ENCODE measurements around the gene OCIAD2.

Gene OCIAD2

DNA sequence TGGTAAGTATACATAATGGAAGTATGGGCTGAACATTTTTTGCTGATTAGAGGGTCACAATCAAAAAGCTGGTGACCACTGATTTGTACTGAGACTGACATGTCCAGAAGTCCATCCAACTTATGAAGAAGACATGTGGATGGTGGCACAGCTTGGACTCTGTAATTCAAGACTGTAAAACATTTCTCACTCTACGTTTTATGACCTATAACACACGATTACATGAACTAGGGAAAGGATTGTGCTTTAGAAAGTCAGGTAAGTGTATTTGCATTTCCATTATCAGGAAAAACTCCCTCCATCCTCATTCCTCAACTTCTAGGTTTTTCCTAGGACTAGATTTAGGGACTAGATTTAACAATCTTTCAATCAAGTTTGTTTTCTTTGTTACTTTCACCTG is 30.5 kb upstream of the OCIAD2 start:
- Histone ChIP-seq H3K27ac (ENCODE audit: extremely low read depth, low read depth, low read length) (no peak overlapping the region), H3K36me3 (ENCODE audit: control insufficient read depth in 2 of 2, insufficient read depth in 1 of 2, low read length in 2 of 2) (no peaks in the 10 kb centered on the region), H3K4me1 (ENCODE audit: control insufficient read depth, insufficient read depth, low read length) (no peaks in the 10 kb centered on the region), H3K9me3 (ENCODE audit: control insufficient read depth, insufficient read depth, low read depth, low read length) (no peaks in the 10 kb centered on the region), H3K4me3 (ENCODE audit: low read depth, low read length) (no peak overlapping the region)
- ChIA-PET POLR2A (no interaction called here), CTCF (interaction anchor here (0.6 to 1.0 kb wide), 2 partner anchors 8 to 45 kb away, joined by 3 to 12 read pairs; no protein-coding TSS in a partner anchor)
- TF ChIP-seq OVOL3 (tag by site-specific recombination; IDR thresholded peaks at IDR 0.05) (no peak), YY2 (tag by site-specific recombination; IDR thresholded peaks at IDR 0.05) (no peak), ZNF202 (tag by site-specific recombination; IDR thresholded peaks at IDR 0.05; ENCODE audit: borderline replicate concordance) (no peak), ZNF571 (tag by site-specific recombination; IDR thresholded peaks at IDR 0.05) (no peak), ZNF416 (tag by site-specific recombination; IDR thresholded peaks at IDR 0.05) (no peak), ZNF221 (tag by site-specific recombination; IDR thresholded peaks at IDR 0.05; ENCODE audit: borderline replicate concordance) (no peak), KLF1 (tag by site-specific recombination; IDR thresholded peaks at IDR 0.05) (no peak), ZNF549 (tag by site-specific recombination; IDR thresholded peaks at IDR 0.05) (no peak), ZNF747 (tag by site-specific recombination; IDR thresholded peaks at IDR 0.05) (no peak), SP2 (tag by site-specific recombination; IDR thresholded peaks at IDR 0.05) (no peak)
- TF ChIP-seq, protein P1, sequence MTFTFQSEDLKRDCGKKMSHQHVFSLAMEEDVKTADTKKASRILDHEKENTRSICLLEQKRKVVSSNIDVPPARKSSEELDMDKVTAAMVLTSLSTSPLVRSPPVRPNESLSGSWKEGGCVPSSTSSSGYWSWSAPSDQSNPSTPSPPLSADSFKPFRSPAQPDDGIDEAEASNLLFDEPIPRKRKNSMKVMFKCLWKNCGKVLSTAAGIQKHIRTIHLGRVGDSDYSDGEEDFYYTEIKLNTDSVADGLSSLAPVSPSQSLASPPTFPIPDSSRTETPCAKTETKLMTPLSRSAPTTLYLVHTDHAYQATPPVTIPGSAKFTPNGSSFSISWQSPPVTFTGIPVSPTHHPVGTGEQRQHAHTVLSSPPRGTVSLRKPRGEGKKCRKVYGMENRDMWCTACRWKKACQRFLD (tag by site-specific recombination; IDR thresholded peaks at IDR 0.05), result no peak
- TF ChIP-seq, protein P2, sequence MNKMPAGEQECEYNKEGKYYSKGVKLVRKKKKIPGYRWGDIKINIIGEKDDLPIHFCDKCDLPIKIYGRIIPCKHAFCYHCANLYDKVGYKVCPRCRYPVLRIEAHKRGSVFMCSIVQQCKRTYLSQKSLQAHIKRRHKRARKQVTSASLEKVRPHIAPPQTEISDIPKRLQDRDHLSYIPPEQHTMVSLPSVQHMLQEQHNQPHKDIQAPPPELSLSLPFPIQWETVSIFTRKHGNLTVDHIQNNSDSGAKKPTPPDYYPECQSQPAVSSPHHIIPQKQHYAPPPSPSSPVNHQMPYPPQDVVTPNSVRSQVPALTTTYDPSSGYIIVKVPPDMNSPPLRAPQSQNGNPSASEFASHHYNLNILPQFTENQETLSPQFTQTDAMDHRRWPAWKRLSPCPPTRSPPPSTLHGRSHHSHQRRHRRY (tag by site-specific recombination; IDR thresholded peaks at IDR 0.05), result no peak
- TF ChIP-seq, protein P3, sequence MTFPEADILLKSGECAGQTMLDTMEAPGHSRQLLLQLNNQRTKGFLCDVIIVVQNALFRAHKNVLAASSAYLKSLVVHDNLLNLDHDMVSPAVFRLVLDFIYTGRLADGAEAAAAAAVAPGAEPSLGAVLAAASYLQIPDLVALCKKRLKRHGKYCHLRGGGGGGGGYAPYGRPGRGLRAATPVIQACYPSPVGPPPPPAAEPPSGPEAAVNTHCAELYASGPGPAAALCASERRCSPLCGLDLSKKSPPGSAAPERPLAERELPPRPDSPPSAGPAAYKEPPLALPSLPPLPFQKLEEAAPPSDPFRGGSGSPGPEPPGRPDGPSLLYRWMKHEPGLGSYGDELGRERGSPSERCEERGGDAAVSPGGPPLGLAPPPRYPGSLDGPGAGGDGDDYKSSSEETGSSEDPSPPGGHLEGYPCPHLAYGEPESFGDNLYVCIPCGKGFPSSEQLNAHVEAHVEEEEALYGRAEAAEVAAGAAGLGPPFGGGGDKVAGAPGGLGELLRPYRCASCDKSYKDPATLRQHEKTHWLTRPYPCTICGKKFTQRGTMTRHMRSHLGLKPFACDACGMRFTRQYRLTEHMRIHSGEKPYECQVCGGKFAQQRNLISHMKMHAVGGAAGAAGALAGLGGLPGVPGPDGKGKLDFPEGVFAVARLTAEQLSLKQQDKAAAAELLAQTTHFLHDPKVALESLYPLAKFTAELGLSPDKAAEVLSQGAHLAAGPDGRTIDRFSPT (tag by site-specific recombination; IDR thresholded peaks at IDR 0.05), result no peak
- TF ChIP-seq, protein P4, sequence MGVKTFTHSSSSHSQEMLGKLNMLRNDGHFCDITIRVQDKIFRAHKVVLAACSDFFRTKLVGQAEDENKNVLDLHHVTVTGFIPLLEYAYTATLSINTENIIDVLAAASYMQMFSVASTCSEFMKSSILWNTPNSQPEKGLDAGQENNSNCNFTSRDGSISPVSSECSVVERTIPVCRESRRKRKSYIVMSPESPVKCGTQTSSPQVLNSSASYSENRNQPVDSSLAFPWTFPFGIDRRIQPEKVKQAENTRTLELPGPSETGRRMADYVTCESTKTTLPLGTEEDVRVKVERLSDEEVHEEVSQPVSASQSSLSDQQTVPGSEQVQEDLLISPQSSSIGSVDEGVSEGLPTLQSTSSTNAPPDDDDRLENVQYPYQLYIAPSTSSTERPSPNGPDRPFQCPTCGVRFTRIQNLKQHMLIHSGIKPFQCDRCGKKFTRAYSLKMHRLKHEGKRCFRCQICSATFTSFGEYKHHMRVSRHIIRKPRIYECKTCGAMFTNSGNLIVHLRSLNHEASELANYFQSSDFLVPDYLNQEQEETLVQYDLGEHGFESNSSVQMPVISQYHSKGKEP (tag by site-specific recombination; IDR thresholded peaks at IDR 0.05), result no peak

DNA sequence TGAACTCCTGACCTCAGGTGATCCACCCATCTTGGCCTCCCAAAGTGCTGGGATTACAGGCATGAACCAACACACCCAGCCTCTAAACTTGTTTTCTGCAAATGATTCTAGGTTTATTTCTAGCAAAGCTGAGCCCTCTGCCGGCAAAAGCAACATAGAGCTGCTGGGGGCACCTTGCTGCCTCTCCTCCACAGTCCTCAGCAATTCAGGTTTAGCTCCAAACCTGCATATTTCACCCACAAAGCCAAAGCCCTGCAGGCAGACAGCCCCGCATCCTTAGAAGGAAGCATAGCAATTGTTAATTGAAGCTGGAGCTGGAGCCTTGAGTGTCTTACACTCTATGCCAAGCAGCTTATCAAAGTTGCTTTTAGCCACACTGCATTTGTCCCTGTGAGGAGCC is 24.9 kb upstream of the OCIAD2 start:
- no peaks in the 10 kb centered on the region for H3K9me3 ChIP-seq (ENCODE audit: control insufficient read depth, insufficient read depth, low read depth, low read length)
- H3K4me1 ChIP-seq (ENCODE audit: control insufficient read depth, insufficient read depth, low read length), result no peaks in the 10 kb centered on the region
- TF ChIP-seq ZNF677 (tag by site-specific recombination; IDR thresholded peaks at IDR 0.05) (no peak), ZNF626 (tag by site-specific recombination; IDR thresholded peaks at IDR 0.05) (no peak), TRIM28 (IDR thresholded peaks at IDR 0.05; ENCODE audit: borderline replicate concordance, low read length) (no peak)
- TF ChIP-seq, protein P5, sequence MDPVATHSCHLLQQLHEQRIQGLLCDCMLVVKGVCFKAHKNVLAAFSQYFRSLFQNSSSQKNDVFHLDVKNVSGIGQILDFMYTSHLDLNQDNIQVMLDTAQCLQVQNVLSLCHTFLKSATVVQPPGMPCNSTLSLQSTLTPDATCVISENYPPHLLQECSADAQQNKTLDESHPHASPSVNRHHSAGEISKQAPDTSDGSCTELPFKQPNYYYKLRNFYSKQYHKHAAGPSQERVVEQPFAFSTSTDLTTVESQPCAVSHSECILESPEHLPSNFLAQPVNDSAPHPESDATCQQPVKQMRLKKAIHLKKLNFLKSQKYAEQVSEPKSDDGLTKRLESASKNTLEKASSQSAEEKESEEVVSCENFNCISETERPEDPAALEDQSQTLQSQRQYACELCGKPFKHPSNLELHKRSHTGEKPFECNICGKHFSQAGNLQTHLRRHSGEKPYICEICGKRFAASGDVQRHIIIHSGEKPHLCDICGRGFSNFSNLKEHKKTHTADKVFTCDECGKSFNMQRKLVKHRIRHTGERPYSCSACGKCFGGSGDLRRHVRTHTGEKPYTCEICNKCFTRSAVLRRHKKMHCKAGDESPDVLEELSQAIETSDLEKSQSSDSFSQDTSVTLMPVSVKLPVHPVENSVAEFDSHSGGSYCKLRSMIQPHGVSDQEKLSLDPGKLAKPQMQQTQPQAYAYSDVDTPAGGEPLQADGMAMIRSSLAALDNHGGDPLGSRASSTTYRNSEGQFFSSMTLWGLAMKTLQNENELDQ (tag by site-specific recombination; IDR thresholded peaks at IDR 0.05; ENCODE audit: low read depth), result no peak
- no peak overlapping the region for H3K4me3 ChIP-seq (ENCODE audit: low read depth, low read length)
- ChIA-PET CTCF (interaction anchor here (4.9 kb wide), 1 partner anchor 13 kb away, joined by 25 read pairs; no protein-coding TSS in a partner anchor), POLR2A (no interaction called here)
- no peak overlapping the region for H3K27ac ChIP-seq (ENCODE audit: extremely low read depth, low read depth, low read length)
- H3K36me3 ChIP-seq (ENCODE audit: control insufficient read depth in 2 of 2, insufficient read depth in 1 of 2, low read length in 2 of 2), result no peaks in the 10 kb centered on the region
